GM12865 (cell line): Measurements from ENCODE around the gene DUSP28.

ENCODE experiments used
- DNase-seq: peaks from one replicate; pipeline ENCODE4 v3.0.0; 2010; ENCODE audit warnings: low read depth
- H3K4me3 ChIP-seq: 2 replicates; pipeline ENCODE4 v1.5.1; 2011; ENCODE audit warnings: mild to moderate bottlenecking, low read depth, low read length, control low read depth
- TF ChIP-seq, protein P1 (sequence below): IDR thresholded peaks from 2 replicates; pipeline ENCODE4 v1.5.1; 2011; ENCODE audit warnings: low read length, control low read depth, low read depth, inconsistent platforms; ENCODE audit not compliant: insufficient read depth; ENCODE audit errors: missing control alignments

Gene DUSP28

DNA sequence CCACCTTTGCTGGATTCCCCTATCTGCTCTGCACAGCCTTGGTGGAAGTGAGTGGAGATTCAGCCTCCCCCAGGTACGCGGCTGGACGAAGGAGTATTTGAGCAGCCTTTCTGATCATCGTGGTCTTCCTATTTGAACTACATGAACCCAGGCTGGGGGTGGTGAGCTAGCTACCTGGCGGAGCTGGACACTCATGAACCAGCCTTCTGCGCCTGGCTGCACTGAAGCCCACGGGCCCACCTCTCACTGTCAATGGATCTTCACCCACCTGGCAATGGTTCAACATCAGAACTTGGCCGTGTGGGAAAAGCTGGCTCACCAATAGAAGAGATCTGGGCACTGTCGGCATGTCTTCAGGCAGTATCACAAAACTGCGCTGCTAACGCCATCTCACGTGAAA, 37.8 kb upstream of the DUSP28 start:
- no peak overlapping the region for H3K4me3 ChIP-seq
- no peak for DNase-seq
- TF ChIP-seq, protein P1, sequence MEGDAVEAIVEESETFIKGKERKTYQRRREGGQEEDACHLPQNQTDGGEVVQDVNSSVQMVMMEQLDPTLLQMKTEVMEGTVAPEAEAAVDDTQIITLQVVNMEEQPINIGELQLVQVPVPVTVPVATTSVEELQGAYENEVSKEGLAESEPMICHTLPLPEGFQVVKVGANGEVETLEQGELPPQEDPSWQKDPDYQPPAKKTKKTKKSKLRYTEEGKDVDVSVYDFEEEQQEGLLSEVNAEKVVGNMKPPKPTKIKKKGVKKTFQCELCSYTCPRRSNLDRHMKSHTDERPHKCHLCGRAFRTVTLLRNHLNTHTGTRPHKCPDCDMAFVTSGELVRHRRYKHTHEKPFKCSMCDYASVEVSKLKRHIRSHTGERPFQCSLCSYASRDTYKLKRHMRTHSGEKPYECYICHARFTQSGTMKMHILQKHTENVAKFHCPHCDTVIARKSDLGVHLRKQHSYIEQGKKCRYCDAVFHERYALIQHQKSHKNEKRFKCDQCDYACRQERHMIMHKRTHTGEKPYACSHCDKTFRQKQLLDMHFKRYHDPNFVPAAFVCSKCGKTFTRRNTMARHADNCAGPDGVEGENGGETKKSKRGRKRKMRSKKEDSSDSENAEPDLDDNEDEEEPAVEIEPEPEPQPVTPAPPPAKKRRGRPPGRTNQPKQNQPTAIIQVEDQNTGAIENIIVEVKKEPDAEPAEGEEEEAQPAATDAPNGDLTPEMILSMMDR: no peak

DNA sequence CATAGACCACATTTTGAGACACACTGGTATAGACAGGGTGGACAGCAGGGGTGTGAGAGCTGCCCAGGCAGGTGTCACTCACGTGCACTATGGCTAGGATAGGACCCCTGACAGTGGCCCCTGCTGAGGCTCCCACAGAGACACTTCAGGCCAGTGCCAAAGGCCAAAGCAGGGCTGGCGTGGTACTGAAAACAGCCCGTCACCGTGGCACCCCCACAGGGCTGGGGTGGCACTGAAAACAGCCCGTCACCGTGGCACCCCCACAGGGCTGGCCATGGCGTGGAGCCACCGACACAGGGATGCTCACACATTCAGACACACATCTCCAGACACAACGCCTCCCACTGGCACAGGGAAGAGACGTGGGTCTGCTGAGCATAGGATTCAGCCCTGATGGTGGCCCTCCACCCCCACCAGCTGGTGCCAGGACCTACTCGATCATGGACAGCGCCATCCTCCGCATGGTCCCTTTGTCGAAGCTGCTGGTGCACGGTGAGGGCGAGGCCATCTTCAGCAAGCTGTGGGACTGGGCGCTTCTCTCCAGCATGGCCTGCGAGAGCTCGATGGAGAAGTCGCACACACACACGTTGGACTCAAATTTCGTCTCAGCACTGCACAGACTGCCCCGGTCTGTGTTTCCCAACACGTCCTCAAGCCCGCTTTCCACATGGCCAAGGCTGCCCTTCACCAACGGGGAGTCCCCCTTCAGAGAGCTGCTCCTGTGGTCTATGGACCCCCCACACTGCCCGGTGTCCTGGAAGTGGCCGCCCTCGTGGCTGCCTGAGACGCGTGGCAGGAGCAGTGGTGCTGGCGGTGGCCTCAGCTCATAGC, 36.5 kb upstream of the DUSP28 start:
- DNase-seq: no peak
- TF ChIP-seq, protein P1: no peak
- H3K4me3 ChIP-seq: no peak overlapping the region

DNA sequence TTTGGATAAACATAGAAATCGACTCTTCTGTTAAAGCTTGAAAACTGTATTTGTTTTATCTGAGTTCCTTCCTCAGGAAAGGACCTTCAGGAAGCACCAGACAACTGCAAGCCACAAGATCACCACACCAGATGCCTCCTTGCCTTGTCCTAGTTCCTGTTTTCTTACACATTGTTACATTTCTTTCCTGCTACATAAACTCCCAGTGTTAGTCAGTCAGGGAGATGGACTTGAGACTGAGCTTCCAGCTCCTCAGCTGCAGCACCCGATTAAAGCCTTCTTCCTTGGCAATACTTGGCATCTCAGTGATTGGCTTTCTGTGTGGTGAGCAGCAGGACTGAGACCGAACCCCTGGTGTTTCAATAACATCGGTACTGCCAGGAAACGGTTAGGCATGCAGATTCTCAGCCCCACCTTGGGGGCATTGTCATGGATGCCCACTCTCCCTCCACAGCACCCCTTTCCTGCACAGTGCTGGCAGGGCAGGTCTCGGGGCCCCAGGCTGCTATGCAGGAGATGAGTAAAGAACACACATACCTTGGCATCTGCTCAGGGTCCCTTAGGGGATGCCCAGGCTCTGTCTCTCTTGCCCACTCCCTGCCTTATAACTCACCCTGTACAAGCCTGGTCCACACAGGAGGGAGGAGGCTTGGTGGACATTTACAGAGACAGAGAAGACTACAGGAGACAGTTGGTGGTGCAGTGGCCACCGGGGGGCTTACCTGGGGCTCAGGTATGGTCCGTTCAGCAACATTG, 35.0 kb upstream of the DUSP28 start:
- DNase-seq: no peak
- H3K4me3 ChIP-seq: no peak overlapping the region
- TF ChIP-seq, protein P1: no peak

DNA sequence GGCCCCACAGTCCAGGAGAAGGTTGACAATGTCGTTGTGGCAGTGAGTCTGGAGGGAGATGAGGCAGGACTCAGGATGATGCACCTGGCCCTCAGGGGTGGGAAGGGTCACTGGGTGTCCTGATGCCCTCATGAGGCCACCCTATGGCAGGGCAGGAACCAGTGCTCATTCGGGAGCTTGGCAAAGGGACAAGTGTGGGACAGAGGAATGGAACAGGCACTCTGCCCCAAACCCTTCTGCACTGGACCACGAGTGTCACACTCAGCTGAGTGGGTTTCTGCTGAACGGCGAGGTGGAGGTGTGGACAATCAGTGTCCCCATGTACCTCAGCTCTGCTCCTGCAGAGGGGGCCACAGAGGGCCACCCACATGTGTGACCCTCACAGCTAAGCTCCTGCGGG, 34.4 kb upstream of the DUSP28 start:
- no peak for DNase-seq
- TF ChIP-seq, protein P1: no peak

DNA sequence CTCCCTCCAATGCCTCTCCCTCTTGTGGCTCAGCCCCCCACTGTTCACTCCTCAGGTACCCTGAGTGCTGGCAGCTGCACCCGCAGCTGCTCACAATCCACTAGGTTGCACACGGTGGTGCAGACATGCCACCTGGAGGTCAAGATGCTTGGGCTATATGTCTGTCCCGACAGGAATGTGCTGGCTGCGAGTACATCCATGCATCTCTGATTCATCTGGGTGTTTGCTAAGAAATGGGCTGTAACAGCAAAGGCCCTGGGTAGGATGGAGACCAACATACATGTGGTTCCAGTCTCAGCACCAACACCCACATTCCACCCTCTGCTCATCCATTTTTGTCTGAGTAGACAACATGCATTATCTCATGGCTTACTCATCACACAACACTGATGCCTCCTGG, 33.6 kb upstream of the DUSP28 start:
- DNase-seq: no peak
- no peak overlapping the region for H3K4me3 ChIP-seq
- TF ChIP-seq, protein P1: no peak

More for the DNA sequence above, 34.4 kb upstream of the DUSP28 start:
- H3K4me3 ChIP-seq: no peak overlapping the region

DNA sequence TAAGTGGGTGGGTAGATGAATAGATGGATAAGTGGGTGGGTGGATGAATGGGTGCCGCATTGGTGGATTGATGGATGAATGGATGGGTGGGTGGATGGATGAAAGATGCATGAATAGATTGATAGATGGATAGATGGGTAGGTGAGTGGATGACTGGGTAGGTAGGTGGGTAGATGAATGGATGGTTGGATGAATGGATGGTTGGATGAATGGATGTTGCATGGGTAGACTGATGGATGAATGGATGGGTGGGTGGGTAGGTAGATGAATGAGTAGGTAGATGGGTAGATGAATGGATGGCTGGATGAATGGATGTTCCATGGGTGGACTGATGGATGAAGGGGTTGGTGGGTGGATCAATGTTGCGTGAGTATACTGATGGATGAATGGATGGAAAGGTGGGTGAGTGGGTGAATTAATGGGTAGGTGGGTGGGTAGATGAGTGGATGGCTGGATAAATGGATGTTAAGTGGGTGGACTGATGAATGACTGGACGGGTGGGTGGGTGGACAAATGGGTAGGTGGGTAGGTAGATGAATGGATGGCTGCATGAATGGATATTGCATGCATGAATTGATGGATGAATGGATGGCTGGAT, 32.9 kb upstream of the DUSP28 start:
- TF ChIP-seq, protein P1: no peak
- H3K4me3 ChIP-seq: no peak overlapping the region
- DNase-seq: no peak
